Measurements from ENCODE around the gene RABGAP1. TPM values are rescaled to one million over a fixed set of nuclear protein-coding genes. Genes with fewer than 3 reads are reported as not detected.

The RABGAP1 gene
- total RNA-seq, 1 donor from 2014 or later, result 32.7 TPM

- intact Hi-C loops (cut with micrococcal nuclease), result no loop called here
Measured at GRCh38 chr9:123107639-123108285, 166.9 kb downstream of the RABGAP1 start.

- intact Hi-C loops (cut with micrococcal nuclease), result no loop called here
Measured at GRCh38 chr9:123108976-123109375, 168.2 kb downstream of the RABGAP1 start.

GRCh38 chr9:123109540-123110279 lies 168.9 kb downstream of the RABGAP1 start:
- intact Hi-C loops (cut with micrococcal nuclease), result no loop called here

GRCh38 chr9:123111427-123112014 lies 170.7 kb downstream of the RABGAP1 start:
- intact Hi-C loops (cut with micrococcal nuclease), result no loop called here

GRCh38 chr9:123112015-123112975 lies 171.5 kb downstream of the RABGAP1 start:
- intact Hi-C loops (cut with micrococcal nuclease), result no loop called here

GRCh38 chr9:123113185-123113584 lies 172.4 kb downstream of the RABGAP1 start:
- intact Hi-C loops (cut with micrococcal nuclease), result no loop called here

GRCh38 chr9:123115146-123115913 lies 174.5 kb downstream of the RABGAP1 start:
- intact Hi-C loops (cut with micrococcal nuclease), result no loop called here

- intact Hi-C loops (cut with micrococcal nuclease), result no loop called here
Measured at GRCh38 chr9:123116036-123116435, 175.2 kb downstream of the RABGAP1 start.

GRCh38 chr9:123119566-123119965 lies 178.7 kb downstream of the RABGAP1 start:
- intact Hi-C loops (cut with micrococcal nuclease), result no loop called here

GRCh38 chr9:123120131-123120530 lies 179.3 kb downstream of the RABGAP1 start:
- intact Hi-C loops (cut with micrococcal nuclease), result no loop called here

- intact Hi-C loops (cut with micrococcal nuclease), result no loop called here
Measured at GRCh38 chr9:123120953-123121352, 180.1 kb downstream of the RABGAP1 start.

GRCh38 chr9:123121457-123121856 lies 180.6 kb downstream of the RABGAP1 start:
- intact Hi-C loops (cut with micrococcal nuclease), result no loop called here

- intact Hi-C loops (cut with micrococcal nuclease), result no loop called here
Measured at GRCh38 chr9:123127512-123128075, 186.8 kb downstream of the RABGAP1 start.

- intact Hi-C loops (cut with micrococcal nuclease), result no loop called here
Measured at GRCh38 chr9:123128591-123128990, 187.8 kb downstream of the RABGAP1 start.

- intact Hi-C loops (cut with micrococcal nuclease), result no loop called here
Measured at GRCh38 chr9:123129423-123129822, 188.6 kb downstream of the RABGAP1 start.

GRCh38 chr9:123131258-123131657 lies 190.4 kb downstream of the RABGAP1 start:
- intact Hi-C loops (cut with micrococcal nuclease), result no loop called here

GRCh38 chr9:123131993-123132392 lies 191.2 kb downstream of the RABGAP1 start:
- intact Hi-C loops (cut with micrococcal nuclease), result no loop called here

GRCh38 chr9:123132696-123133095 lies 191.9 kb downstream of the RABGAP1 start:
- intact Hi-C loops (cut with micrococcal nuclease), result no loop called here

GRCh38 chr9:123135430-123135829 lies 194.6 kb downstream of the RABGAP1 start:
- intact Hi-C loops (cut with micrococcal nuclease), result no loop called here

- intact Hi-C loops (cut with micrococcal nuclease), result no loop called here
Measured at GRCh38 chr9:123138163-123138562, 197.3 kb downstream of the RABGAP1 start.

Data from T-helper 2 cell treated with Interferon-gamma antibody and Interleukin-4, amounts not matched to agents 100 ng/mL and 5 ng/mL, for 36 hours (primary cell).